Stimulated activated CD4-positive, alpha-beta T cell treated with anti-CD3 and anti-CD28 coated beads, Interleukin-4, amount 100 ng/mL, for 48 hours (primary cell): Measurements from ENCODE around the gene MAFG.
A peak's percentile ranks its signal among the peaks of the same experiment; 100 is the strongest.

ENCODE experiments used
- DNase-seq, 2 donors: peaks; one replicate each; pipeline ENCODE4 v3.0.0-alpha.2; 2020; ENCODE audit warnings: low read depth in 2 of 2

MAFG gene

DNA sequence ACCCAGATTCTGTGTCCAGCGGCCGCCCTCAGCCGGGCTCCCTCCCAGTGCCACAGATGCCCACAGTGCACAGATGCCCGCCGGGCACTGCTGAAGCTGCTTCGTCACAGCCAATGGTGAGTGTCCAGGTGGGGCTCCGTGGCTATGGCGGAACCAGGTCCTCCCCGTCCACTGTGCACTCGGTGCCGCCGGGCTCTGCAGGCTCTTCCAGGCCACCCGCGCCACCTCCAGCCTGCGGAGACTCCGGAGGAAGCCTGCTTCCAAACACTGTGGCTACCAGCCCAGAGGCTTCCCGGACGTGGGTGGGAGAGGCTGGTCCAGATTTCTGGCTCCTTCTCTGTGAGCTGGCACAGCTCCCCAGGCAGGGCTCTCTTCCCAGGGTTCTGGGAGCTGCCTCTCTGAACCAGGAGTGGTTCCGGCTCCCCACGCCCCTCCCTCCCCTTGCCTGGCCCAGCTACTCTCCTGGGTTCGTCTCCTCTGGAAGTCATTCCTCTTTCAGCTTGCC lies 12.4 kb upstream of the MAFG start:
- DNase-seq, result no peak

- DNase-seq, result no peak
Observed at GRCh38 chr17:81939218-81939617, 11.7 kb upstream of the MAFG start.

- DNase-seq, result no peak
Observed at GRCh38 chr17:81935709-81936084, 8.2 kb upstream of the MAFG start.

- DNase-seq, result no peak
Observed at GRCh38 chr17:81934850-81935708, 7.5 kb upstream of the MAFG start.

DNA sequence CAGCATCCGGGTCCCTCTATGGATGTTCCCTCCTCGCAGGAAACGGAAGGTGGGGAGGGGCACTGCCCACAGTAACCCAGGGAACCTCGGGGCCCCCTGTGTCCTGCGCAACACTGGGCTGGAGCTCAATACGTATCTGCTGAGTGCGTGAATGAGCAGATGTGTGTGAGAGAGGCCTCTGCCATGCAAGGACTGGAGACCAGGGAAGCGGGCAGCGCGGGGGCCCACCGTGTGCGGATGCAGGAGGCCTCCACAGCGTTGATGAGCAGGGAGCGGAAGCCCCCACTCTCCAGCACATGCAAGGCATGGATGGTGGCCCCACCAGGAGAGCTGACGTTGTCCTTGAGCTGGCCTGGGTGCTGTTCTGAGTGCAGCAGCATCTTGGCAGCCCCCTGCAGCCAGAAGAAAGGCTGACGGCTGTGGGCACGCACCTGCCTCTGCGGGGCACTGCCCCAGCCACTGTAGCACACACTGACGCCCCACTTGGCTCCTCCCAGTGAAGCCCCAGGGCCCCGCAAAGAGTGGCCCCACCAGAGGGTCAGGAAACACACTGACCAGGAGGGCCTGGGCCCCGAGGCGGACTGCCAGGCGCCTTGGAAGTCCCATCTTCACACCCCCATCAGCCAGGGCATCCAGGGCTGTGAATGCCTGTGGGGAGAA lies 6.7 kb upstream of the MAFG start:
- no peak for DNase-seq

GRCh38 chr17:81933178-81933699 lies 5.7 kb upstream of the MAFG start:
- DNase-seq, result no peak

DNA sequence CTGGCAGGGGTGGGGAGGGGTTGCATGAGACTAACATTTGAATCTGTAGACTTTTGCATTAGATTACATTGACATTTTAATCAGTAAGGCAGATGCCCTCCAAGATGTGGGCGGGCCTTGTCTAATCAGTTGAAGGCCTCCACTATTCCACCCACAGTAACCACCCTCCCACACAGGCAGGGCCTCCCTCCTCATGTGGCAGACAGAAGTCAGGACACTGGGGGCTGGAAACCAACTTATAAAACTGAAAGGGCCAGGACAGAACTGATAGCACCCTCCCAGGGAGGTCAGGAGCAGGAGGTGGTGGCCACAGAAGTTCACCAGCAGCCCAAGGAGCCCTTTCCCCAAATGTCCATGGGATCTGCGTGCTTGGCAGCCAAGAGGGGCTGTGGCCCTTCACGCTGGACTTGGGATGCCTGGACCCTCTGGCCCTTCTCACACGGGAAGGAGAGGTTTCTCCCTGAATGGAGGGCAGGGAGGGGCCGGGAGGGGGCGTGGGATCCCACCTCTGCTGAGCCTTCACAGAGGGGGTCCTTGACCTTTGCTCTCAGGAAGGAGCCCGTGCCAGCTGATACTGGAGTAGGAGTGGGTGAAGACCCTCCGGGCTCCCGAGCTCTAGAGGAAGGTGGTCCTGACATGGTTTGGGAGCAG lies 4.9 kb upstream of the MAFG start:
- no peak for DNase-seq

GRCh38 chr17:81931557-81932332 lies 4.2 kb upstream of the MAFG start:
- DNase-seq, result no peak

DNA sequence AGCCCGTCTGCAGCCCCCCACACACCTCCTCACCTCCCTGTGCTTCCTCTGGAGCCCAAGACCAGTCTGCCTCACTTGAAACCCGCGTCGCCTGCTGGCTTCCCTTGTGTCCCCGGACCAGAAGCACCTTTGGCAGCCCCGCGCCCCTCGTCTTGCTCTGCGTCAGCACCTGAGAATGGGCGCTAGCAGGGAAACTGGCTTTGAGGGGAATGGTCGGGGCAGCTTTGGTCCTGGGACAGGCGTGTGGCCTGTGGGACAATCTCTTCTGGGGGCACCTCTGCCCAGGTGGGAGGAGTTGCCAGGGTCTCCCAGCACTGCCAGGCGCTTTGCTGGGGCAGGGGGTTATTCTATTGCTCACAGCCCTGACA lies 3.6 kb upstream of the MAFG start:
- no peak for DNase-seq

- no peak for DNase-seq
Observed at GRCh38 chr17:81930142-81931125, 2.9 kb upstream of the MAFG start.

GRCh38 chr17:81929253-81930141 lies 2.0 kb upstream of the MAFG start:
- no peak for DNase-seq

DNA sequence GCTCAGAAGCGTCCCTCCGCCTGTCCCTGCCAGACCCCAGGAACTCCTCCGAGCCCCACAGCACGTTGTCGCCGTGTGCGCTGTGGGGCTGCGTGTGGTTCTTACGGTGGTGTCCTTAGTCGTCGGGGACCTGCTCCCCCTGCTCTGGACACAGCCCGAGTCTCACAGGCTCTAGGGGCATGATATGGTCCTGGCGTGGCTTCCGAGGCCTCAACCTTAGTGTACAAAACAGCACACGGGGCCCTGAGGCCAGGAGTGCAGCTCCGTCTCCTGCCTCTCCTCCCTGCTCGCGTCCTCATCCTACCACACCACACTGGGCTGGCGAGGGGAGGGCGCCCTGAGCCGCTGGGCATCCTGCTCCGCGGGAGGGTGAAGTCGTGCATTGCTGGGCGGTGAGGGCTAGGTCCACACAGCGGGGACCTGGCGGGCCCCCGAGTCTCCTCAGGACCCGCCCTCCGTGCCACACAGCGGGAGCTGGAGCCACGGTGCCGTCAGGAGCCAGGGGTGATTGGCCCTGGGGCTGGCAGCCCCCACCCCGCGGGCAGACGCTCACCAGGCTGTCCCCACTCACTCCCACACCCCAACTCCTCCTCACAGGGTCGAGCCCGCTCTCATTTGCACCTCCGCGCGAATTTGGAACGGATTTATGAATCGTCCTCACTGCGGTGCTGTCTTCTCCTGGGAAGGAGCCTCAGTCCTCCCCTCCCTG lies 1.2 kb upstream of the MAFG start:
- DNase-seq, result no peak

DNA sequence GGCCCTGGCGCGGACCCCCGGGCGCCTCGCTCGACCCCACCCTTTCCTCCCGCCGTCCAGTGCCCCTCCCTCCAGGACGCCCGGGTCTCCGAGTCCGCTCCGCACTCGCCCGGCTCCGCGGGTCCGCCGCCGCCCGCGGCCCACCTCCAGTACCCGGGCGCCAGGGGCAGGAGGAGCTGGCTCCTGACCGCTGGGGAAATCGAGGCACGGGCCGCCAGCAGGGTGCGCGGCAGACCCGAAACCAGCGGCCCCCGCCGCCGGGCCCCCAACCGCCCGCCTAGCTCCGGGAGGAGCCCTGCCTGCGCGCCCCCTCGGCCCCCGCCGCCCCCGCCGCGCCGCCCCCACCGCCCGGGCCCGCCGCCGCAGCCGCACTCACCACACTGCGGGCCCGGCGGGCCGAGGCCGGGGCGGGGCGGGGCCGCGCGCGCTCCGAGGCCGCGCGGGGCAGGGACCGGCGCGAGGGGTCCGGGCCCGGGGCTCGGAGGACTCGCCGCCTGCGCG lies 333 bp downstream of the MAFG start:
- DNase-seq, result no peak

DNA sequence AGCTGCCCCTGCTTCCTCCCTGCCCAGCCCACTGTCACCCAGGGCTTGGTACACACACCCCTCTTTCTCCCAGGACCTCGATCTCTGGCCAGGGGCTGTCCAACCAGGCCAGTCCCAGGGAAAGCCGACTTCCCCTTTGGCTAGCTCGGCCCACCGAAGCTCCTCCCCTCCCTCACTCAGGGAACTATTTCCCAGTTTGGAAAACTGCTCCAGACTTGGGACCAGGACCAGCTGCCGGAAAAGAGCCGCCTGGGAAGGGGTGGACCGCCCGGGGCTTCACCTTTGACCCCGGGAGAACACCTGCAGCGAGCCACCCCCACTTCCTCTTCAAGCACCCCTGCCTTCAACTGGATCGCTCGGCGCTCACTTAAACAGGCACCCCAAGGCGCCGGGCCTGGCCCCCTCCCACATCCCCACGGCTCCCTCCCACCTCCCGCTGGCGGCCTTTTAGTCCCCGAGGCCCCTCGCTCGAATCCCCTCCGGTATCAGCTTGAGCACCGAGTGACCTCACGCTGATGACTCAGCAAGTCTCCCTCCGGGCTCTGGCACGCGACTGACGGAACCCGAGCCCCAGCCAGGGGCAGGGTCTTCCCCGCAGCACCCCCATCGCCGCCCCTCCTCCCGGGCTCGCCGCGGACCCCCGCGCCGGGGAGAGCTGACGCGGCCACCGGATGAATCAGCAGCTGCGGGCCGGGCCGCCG lies 934 bp downstream of the MAFG start:
- DNase-seq, result peak; percentile 53 to 63

- DNase-seq, result no peak
Observed at GRCh38 chr17:81925860-81926450, 1.6 kb downstream of the MAFG start.

GRCh38 chr17:81924557-81925532 lies 2.7 kb downstream of the MAFG start:
- no peak for DNase-seq
